Dermis blood vessel endothelial cell (primary cell): ENCODE measurements around the gene KMO. TPM values are rescaled to one million over a fixed set of nuclear protein-coding genes. Genes with fewer than 3 reads are reported as not detected.

ENCODE experiments used
- DNase-seq: peaks from one replicate; pipeline ENCODE4 v3.0.0; 2010
- total RNA-seq: library from RNA; depleted of rRNA; stranded (reverse); fragments of >200 nt; gene quantifications from 2 replicates; pipeline ENCODE4 v1.2.3, GENCODE V29; 2014

Gene KMO
- total RNA-seq, 1 donor from 2014 or later = not detected

GRCh38 chr1:241596633-241597032, 64.5 kb downstream of the KMO start:
- no peak for DNase-seq

- DNase-seq = no peak
Observed at GRCh38 chr1:241598249-241598648, 66.1 kb downstream of the KMO start.

GRCh38 chr1:241600496-241600901, 68.3 kb downstream of the KMO start:
- DNase-seq = no peak

- no peak for DNase-seq
Observed at GRCh38 chr1:241603731-241604245, 71.6 kb downstream of the KMO start.

- peak; percentile 10 for DNase-seq
Observed at GRCh38 chr1:241605146-241605805, 73.1 kb downstream of the KMO start.

GRCh38 chr1:241606544-241606943, 74.4 kb downstream of the KMO start:
- no peak for DNase-seq

- no peak for DNase-seq
Observed at GRCh38 chr1:241607497-241607896, 75.3 kb downstream of the KMO start.

- DNase-seq = peak; percentile 18
Observed at GRCh38 chr1:241608379-241609033, 76.3 kb downstream of the KMO start.

- DNase-seq = peak; percentile 58
Observed at GRCh38 chr1:241610056-241610815, 78.1 kb downstream of the KMO start.

- DNase-seq = peak; percentile 76
Observed at GRCh38 chr1:241611063-241611462, 78.9 kb downstream of the KMO start.

GRCh38 chr1:241611736-241612135, 79.6 kb downstream of the KMO start:
- DNase-seq = no peak

GRCh38 chr1:241612533-241613477, 80.6 kb downstream of the KMO start:
- DNase-seq = peak; percentile 75

- DNase-seq = no peak
Observed at GRCh38 chr1:241614144-241614543, 82.0 kb downstream of the KMO start.

- DNase-seq = no peak
Observed at GRCh38 chr1:241614572-241614971, 82.4 kb downstream of the KMO start.

- no peak for DNase-seq
Observed at GRCh38 chr1:241615043-241615974, 83.1 kb downstream of the KMO start.

GRCh38 chr1:241617426-241617825, 85.2 kb downstream of the KMO start:
- no peak for DNase-seq

- DNase-seq = no peak
Observed at GRCh38 chr1:241622669-241623068, 90.5 kb downstream of the KMO start.

- no peak for DNase-seq
Observed at GRCh38 chr1:241624935-241625334, 92.8 kb downstream of the KMO start.

GRCh38 chr1:241627453-241628259, 95.5 kb downstream of the KMO start:
- DNase-seq = peak; percentile 83

- DNase-seq = no peak
Observed at GRCh38 chr1:241630005-241630404, 97.8 kb downstream of the KMO start.
